Fibroblast of the aortic adventitia (primary cell): Measurements from ENCODE around the gene PVR. TPM values are rescaled to one million over a fixed set of nuclear protein-coding genes. Genes with fewer than 3 reads are reported as not detected.

Experiments
- DNase-seq: peaks from one replicate; pipeline ENCODE4 v3.0.0-alpha.2; 2010; ENCODE audit warnings: low read depth
- H3K4me3 ChIP-seq: 2 replicates; pipeline ENCODE4 v1.5.1; 2011; ENCODE audit warnings: low read depth, mild to moderate bottlenecking, control low read depth, low read length, moderate library complexity
- CTCF ChIP-seq: IDR thresholded peaks from 2 replicates; pipeline ENCODE4 v1.5.1; 2011; ENCODE audit warnings: mild to moderate bottlenecking, low read length, control low read depth, inconsistent platforms; ENCODE audit not compliant: insufficient read depth
- total RNA-seq: library from RNA; depleted of rRNA; stranded (reverse); fragments of >200 nt; gene quantifications from 2 replicates; pipeline ENCODE4 v1.2.3, GENCODE V29; 2012; ENCODE audit warnings: low replicate concordance

PVR gene
- total RNA-seq, 1 donor, result 31.5 TPM

DNA sequence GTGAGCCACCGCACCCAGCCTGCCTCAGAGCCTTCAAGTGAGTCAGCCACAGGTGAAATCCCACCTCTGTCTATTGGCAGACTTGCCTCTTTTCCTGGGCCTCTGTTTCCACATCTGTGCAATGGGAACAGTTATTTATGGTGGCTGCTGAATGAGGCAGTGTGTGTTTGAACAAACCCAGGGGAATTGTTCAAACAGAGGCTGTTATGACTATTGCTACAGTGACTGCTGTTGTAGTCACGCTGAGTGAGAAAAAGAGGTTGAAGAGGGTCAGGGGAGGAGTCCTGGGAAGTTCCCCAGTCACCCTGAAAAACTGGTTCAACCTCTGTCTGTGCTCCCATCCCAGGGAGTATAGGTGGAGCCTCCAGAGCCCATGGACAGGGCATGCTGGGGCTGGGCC lies 27.7 kb downstream of the PVR start, which contains the start of gene CEACAM19:
CEACAM19 (plus strand) TSS at position 83 of the 400 bp plus-strand sequence. CDS start 450 bp downstream, outside the sequence.
- no peak for TF ChIP-seq CTCF
- no peak for DNase-seq
- H3K4me3 ChIP-seq, result no peak within 1 kb of the TSS

GRCh38 chr19:44672226-44672625 lies 28.5 kb downstream of the PVR start:
- no peak overlapping the region for H3K4me3 ChIP-seq

GRCh38 chr19:44673510-44673909 lies 29.8 kb downstream of the PVR start:
- no peak overlapping the region for H3K4me3 ChIP-seq
- TF ChIP-seq CTCF, result no peak
- no peak for DNase-seq

More at GRCh38 chr19:44672226-44672625, 28.5 kb downstream of the PVR start:
- no peak for TF ChIP-seq CTCF
- no peak for DNase-seq

DNA sequence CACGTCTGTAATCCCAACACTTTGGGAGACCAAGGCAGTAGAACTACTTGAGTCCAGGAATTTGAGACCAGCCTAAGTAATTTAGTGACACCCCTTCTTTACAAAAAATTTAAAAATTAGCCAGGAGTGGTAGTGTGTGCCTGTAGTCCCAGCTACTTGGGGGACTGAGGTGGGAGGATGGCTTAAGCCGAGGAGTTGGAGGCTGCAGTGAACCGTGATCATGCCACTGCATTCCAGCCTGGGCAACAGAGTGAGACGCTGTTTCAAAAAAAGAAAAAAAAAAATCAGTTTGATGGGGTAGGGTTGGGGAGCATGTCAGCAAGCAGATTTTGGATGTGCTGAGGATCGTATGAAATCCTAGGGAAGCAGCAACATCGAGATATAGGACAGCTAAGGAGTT lies 31.8 kb downstream of the PVR start:
- DNase-seq, result no peak
- no peak for TF ChIP-seq CTCF
- H3K4me3 ChIP-seq, result no peak overlapping the region

DNA sequence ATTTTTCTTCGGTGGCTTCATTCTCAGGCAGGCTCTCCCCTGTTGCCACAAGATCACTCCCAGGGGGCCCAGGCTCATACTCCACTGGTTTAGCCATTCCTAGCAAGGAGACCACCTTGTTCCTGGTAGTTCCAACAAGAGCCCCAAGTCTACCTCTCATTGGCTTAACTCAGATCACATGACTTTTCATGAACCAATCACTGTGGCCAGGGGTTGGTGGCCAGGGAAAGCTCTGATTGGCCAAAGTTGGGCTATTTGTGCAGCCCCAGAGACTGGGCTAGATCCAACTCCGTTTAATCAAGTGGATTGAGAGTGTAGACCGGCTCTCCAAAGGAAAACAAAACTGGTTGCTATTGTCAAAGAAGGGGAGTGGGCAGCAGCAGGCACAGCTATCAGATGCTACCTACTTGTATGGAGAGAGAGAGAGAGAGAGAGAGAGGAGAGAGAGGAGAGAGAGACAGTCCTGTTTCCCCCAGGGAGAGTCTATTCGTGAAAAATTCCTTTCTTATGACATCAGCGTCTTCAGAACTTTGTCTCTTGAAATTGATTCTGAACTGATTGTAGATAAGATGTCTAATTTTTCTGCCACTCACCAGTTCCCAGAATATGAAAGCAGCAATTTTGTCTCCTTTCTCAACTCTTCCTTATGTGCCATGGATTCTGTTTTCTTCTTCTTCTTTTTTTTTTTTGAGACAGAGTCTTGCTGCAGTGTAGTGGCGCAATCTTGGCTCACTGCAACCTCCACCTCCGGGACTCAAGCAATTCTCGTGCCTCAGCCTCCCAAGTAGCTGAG lies 33.5 kb downstream of the PVR start:
- H3K4me3 ChIP-seq, result no peak overlapping the region
- no peak for TF ChIP-seq CTCF
- peak; percentile 69 for DNase-seq

DNA sequence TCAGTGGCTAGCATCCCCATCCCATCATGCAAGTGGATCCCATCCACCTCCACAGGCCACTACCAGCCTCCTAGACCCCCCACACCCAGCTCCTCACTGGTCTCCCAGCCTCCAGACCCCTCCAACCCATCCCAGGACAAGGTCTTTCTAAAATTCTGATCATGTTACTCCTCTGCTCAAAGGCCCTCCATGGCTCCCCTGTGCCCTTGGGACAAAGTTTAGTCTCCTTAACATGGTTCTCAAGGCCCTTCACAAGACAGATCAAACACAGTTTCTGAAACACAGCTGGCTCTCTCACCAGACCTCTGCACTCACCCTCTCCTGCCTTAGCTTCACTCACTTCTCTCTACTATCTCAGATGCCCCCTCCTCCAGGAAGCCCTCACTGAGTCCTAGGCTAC lies 36.8 kb downstream of the PVR start:
- no peak for TF ChIP-seq CTCF
- DNase-seq, result no peak
- no peak overlapping the region for H3K4me3 ChIP-seq
